IMR-90 (cell line): ENCODE data around the gene ACSM3. TPM values are rescaled to one million over a fixed set of nuclear protein-coding genes. Genes with fewer than 3 reads are reported as not detected.
A peak's percentile ranks its signal among the peaks of the same experiment; 100 is the strongest.

ENCODE experiments used
- ATAC-seq: fragments of 200-7000 bp; cut with Tn5 transposase; 2 replicates; pipeline ENCODE4 v1.9.1; 2020; ENCODE audit warnings: low read depth, mild to moderate bottlenecking, moderate library complexity
- BruUV-seq: library from RNA; stranded (reverse); fragments of 400-500 nt; replicated peaks from 2 replicates; lab custom pipeline; 2021; lab: Mats Ljungman, UMichigan
- CTCF ChIA-PET: fragments of 300-600 bp; formaldehyde crosslinking; extraction: SDS; loops from one replicate; lab custom pipeline; 2021; ENCODE audit warnings: antibody characterized with exemption; lab: Yijun Ruan, JAX
- POLR2A ChIA-PET: fragments of 300-600 bp; sonication (Branson Sonifier 250); formaldehyde crosslinking; loops from one replicate; lab custom pipeline; 2022; ENCODE audit warnings: antibody characterized with exemption; ENCODE audit not compliant: unreplicated experiment; lab: Charles Lee
- DNase-seq: peaks from one replicate; pipeline ENCODE4 v3.0.0; 2013
- H2AFZ ChIP-seq: replicated peaks from 2 replicates; pipeline ENCODE3; 2013; ENCODE audit warnings: low read length, mild to moderate bottlenecking; ENCODE audit not compliant: poor library complexity
- H2AK5ac ChIP-seq: 2 replicates; pipeline ENCODE4 v1.6.1; 2013; ENCODE audit warnings: low read depth, low read length, inconsistent platforms
- H2AK9ac ChIP-seq: replicated peaks from 2 replicates; pipeline ENCODE3; 2013; ENCODE audit warnings: mild to moderate bottlenecking, low read depth, low read length, moderate library complexity; ENCODE audit not compliant: poor library complexity
- H2BK120ac ChIP-seq: 2 replicates; pipeline ENCODE4 v1.6.1; 2013; ENCODE audit warnings: low read depth, low read length, inconsistent platforms
- H2BK15ac ChIP-seq: 3 replicates; pipeline ENCODE4 v1.6.1; 2013; ENCODE audit warnings: low read depth, low read length, inconsistent platforms
- H2BK20ac ChIP-seq: 2 replicates; pipeline ENCODE4 v1.6.1; 2013; ENCODE audit warnings: low read depth, mild to moderate bottlenecking, inconsistent platforms, low read length, moderate library complexity
- H2BK5ac ChIP-seq: 2 replicates; pipeline ENCODE4 v1.6.1; 2013; ENCODE audit warnings: mild to moderate bottlenecking, low read depth, low read length, inconsistent platforms; ENCODE audit not compliant: poor library complexity, severe bottlenecking
- H3K14ac ChIP-seq: replicated peaks from 2 replicates; pipeline ENCODE4 v1.6.1; 2013; ENCODE audit warnings: low read depth, low read length, inconsistent platforms
- H3K18ac ChIP-seq: 2 replicates; pipeline ENCODE4 v1.6.1; 2013; ENCODE audit warnings: low read depth, low read length, control low read depth
- H3K23ac ChIP-seq: 2 replicates; pipeline ENCODE4 v1.6.1; 2013; ENCODE audit warnings: low read depth, low read length, inconsistent platforms
- H3K27ac ChIP-seq: 2 replicates; pipeline ENCODE4 v1.5.1; 2013; ENCODE audit warnings: mild to moderate bottlenecking, control low read depth, low read length; ENCODE audit not compliant: insufficient read depth
- H3K27me3 ChIP-seq: 2 replicates; pipeline ENCODE4 v1.6.1; 2013; ENCODE audit warnings: low read length; ENCODE audit not compliant: control insufficient read depth, insufficient read depth
- H3K36me3 ChIP-seq: 2 replicates; pipeline ENCODE4 v1.6.1; 2013; ENCODE audit warnings: low read length, mixed read lengths; ENCODE audit not compliant: control insufficient read depth, insufficient read depth
- H3K4ac ChIP-seq: 2 replicates; pipeline ENCODE4 v1.6.1; 2013; ENCODE audit warnings: low read depth, low read length, inconsistent platforms
- H3K4me1 ChIP-seq: 2 replicates; pipeline ENCODE4 v1.6.1; 2013; ENCODE audit warnings: low read length, mixed read lengths; ENCODE audit not compliant: control insufficient read depth, insufficient read depth
- H3K4me2 ChIP-seq: 2 replicates; pipeline ENCODE4 v1.6.1; 2013; ENCODE audit warnings: low read depth, mild to moderate bottlenecking, control low read depth, low read length, moderate library complexity
- H3K4me3 ChIP-seq: 2 replicates; pipeline ENCODE4 v1.5.1; 2013; ENCODE audit warnings: low read depth, mild to moderate bottlenecking, control low read depth, low read length, moderate library complexity; ENCODE audit not compliant: insufficient read depth
- H3K56ac ChIP-seq: 2 replicates; pipeline ENCODE4 v1.6.1; 2013; ENCODE audit warnings: low read length, inconsistent platforms; ENCODE audit not compliant: insufficient read depth; ENCODE audit errors: extremely low read depth
- H3K79me1 ChIP-seq, 2 experiments: 2 replicates each; pipeline ENCODE4 v1.6.1; 2013; ENCODE audit warnings: low read length in 2 of 2, inconsistent platforms in 1 of 2, low read depth in 1 of 2
- H3K9ac ChIP-seq: 2 replicates; pipeline ENCODE4 v1.6.1; 2013; ENCODE audit warnings: low read depth, low read length, control low read depth
- H3K9me1 ChIP-seq: 2 replicates; pipeline ENCODE4 v1.6.1; 2013; ENCODE audit warnings: low read length, inconsistent platforms; ENCODE audit not compliant: insufficient read depth
- H3K9me3 ChIP-seq: 2 replicates; pipeline ENCODE4 v1.6.1; 2013; ENCODE audit warnings: low read length; ENCODE audit not compliant: control insufficient read depth, insufficient read depth
- H4K20me1 ChIP-seq: 2 replicates; pipeline ENCODE4 v1.6.1; 2013; ENCODE audit warnings: low read length, inconsistent platforms; ENCODE audit not compliant: insufficient read depth
- H4K5ac ChIP-seq: 2 replicates; pipeline ENCODE4 v1.6.1; 2013; ENCODE audit warnings: mild to moderate bottlenecking, low read depth, low read length, control low read depth
- H4K8ac ChIP-seq, 2 experiments: 2 replicates each; pipeline ENCODE4 v1.6.1; 2013; ENCODE audit warnings: low read depth in 2 of 2, low read length in 2 of 2, control low read depth in 1 of 2, inconsistent platforms in 1 of 2
- H4K91ac ChIP-seq: 2 replicates; pipeline ENCODE4 v1.6.1; 2013; ENCODE audit warnings: low read depth, low read length, inconsistent platforms; ENCODE audit not compliant: insufficient read depth
- ELK1 ChIP-seq: fragments of 150-350 bp; IDR thresholded peaks from 2 replicates; pipeline ENCODE4 v1.6.1; 2016; ENCODE audit warnings: low read depth, mild to moderate bottlenecking, low read length, moderate library complexity, borderline replicate concordance
- MAFK ChIP-seq: IDR thresholded peaks from 2 replicates; pipeline ENCODE4 v1.6.1; 2012; ENCODE audit warnings: low read depth, low read length, improper control_type of control experiment
- RCOR1 ChIP-seq: IDR thresholded peaks from 2 replicates; pipeline ENCODE4 v1.6.1; 2012; ENCODE audit warnings: mild to moderate bottlenecking, low read length, improper control_type of control experiment; ENCODE audit not compliant: insufficient replicate concordance
- WGBS, 2 experiments: methylation state at CpG; one replicate each; pipeline versions ENCODE4 v1.1.5 to v1.1.7; 2013; ENCODE audit warnings: missing lambda C conversion rate in 2 of 2; ENCODE audit not compliant: insufficient read length in 1 of 2; ENCODE audit errors: extremely low coverage in 2 of 2; 5-methylcytosine and 5-hydroxymethylcytosine counted together
- dilution Hi-C: fragments of 300-500 bp; cut with HindIII; formaldehyde crosslinking; loops from one replicate; pipeline ENCODE4 v1.14.3; 2018; ENCODE audit warnings: low sequenced_read_pairs; ENCODE audit not compliant: unreplicated experiment
- in situ Hi-C: fragments of 300-500 bp; cut with MboI; formaldehyde crosslinking; loops from 3 replicates; pipeline ENCODE4 v1.14.3; 2019; ENCODE audit warnings: low sequenced_read_pairs, inconsistent platforms, mixed read lengths
- intact Hi-C: fragments of 100-400 bp; cut with micrococcal nuclease; formaldehyde crosslinking; loops from 2 replicates; pipeline ENCODE4 v1.10.0; 2022
- polyA plus RNA-seq, 3 experiments: library from polyadenylated mRNA; depleted of rRNA; stranded (reverse); fragments of >200 nt; gene quantifications; 2 replicates each; pipeline ENCODE4 v1.2.3, GENCODE V29; 2012; ENCODE audit warnings: low replicate concordance in 1 of 3
- total RNA-seq: library from RNA; depleted of rRNA; stranded (reverse); fragments of >200 nt; gene quantifications from 2 replicates; pipeline ENCODE4 v1.2.3, GENCODE V29; 2012

The ACSM3 gene
- total and polyA plus RNA-seq, 2 of the 4 experiments (the other 2 are of a cell fraction), result 0.50 to 0.54 TPM

GRCh38 chr16:20768818-20769217 is 5.0 kb downstream of the ACSM3 start:
- Histone ChIP-seq H3K4me1 (no peaks in the 10 kb centered on the region), H4K5ac (no peak overlapping the region), H2BK5ac (no peak overlapping the region), H3K79me1 (no peaks in the 10 kb centered on the region), H4K91ac (no peak overlapping the region), H2AK9ac (no peak overlapping the region), H3K18ac (no peak overlapping the region), H2BK120ac (no peak overlapping the region), H3K9me3 (no peaks in the 10 kb centered on the region), H3K9ac (no peak overlapping the region), H3K14ac (no peak overlapping the region), H3K4me2 (no peak overlapping the region), H3K36me3 (no peaks in the 10 kb centered on the region), H3K56ac (no peak overlapping the region), H3K4ac (no peak overlapping the region), H4K8ac (no peak overlapping the region), H3K23ac (no peak overlapping the region), H2AK5ac (no peak overlapping the region), H2BK20ac (no peak overlapping the region), H3K27me3 (no peaks in the 10 kb centered on the region), H3K27ac (no peak overlapping the region), H2AFZ (no peak overlapping the region), H4K20me1 (no peaks in the 10 kb centered on the region), H3K4me3 (no peak overlapping the region), H2BK15ac (no peak overlapping the region), H3K9me1 (no peaks in the 10 kb centered on the region)
- no TSS peak for BruUV-seq
- CTCF ChIA-PET, result no interaction called here
- no peak for DNase-seq
- no CpG with 5 or more reads among the region's 1 CpG for WGBS, 2 experiments
- no peak for ATAC-seq
- intact Hi-C loops (no loop called here), dilution Hi-C loops (no loop called here), in situ Hi-C loops (no loop called here)
- TF ChIP-seq MAFK (peak; percentile 58), ELK1 (no peak), RCOR1 (no peak)
- POLR2A ChIA-PET, result no interaction called here
